K562 (cell line): ENCODE results near the gene SPDYE4. TPM values are rescaled to one million over a fixed set of nuclear protein-coding genes. Genes with fewer than 3 reads are reported as not detected.

ENCODE experiments used
- ATAC-seq: fragments of 200-7000 bp; cut with Tn5 transposase; 3 replicates; pipeline ENCODE4 v1.9.1; 2020; ENCODE audit warnings: moderate library complexity
- BruUV-seq: library from RNA; stranded (reverse); fragments of 400-500 nt; replicated peaks from 2 replicates; lab custom pipeline; 2021; lab: Mats Ljungman, UMichigan
- CTCF ChIA-PET: fragments of 300-600 bp; formaldehyde crosslinking; extraction: SDS; loops from one replicate; lab custom pipeline; 2021; ENCODE audit warnings: low intra/inter-chr PET ratio; lab: Yijun Ruan, JAX
- POLR2A ChIA-PET: fragments of 300-600, 350-650 bp; sonication (Branson Sonifier 250); formaldehyde crosslinking; extraction: SDS; loops from one replicate; lab custom pipeline; 2021; ENCODE audit warnings: antibody characterized with exemption, inconsistent platforms; lab: Yijun Ruan, JAX
- DNase-seq, 4 experiments: peaks; one replicate each; pipeline versions ENCODE4 v3.0.0 to v3.0.0-alpha.2; 2011 to 2018; ENCODE audit warnings: low spot score in 3 of 4, mixed read lengths in 3 of 4; ENCODE audit errors: extremely low read depth in 1 of 4
- FAIRE-seq: peaks from 2 replicates; lab custom pipeline; 2011; peaks lifted over from hg19 to GRCh38; lab: Jason Lieb, UNC
- H2AFZ ChIP-seq: 2 replicates; pipeline ENCODE4 v1.6.0; 2011; ENCODE audit warnings: low read depth, low read length, control low read depth, inconsistent platforms
- H3K27ac ChIP-seq: fragments of 200-600 bp; 3 replicates; pipeline ENCODE4 v1.8.0; 2011; ENCODE audit warnings: low read depth, mild to moderate bottlenecking, control low read depth, inconsistent platforms, low read length, moderate library complexity, mixed read lengths; ENCODE audit errors: extremely low read depth
- H3K27me3 ChIP-seq, 2 experiments: fragments of 300-600 bp in 1 of 2; 2 replicates in 1 of 2; 3 replicates in 1 of 2; pipeline versions ENCODE4 v1.6.0 to v1.8.0; 2011; ENCODE audit warnings: inconsistent platforms in 2 of 2, low read length in 2 of 2, mild to moderate bottlenecking in 1 of 2, mixed read lengths in 1 of 2, moderate library complexity in 1 of 2; ENCODE audit not compliant: control insufficient read depth in 2 of 2, insufficient read depth in 2 of 2
- H3K36me3 ChIP-seq: fragments of 300-600 bp; 3 replicates; pipeline ENCODE4 v1.8.0; 2011; ENCODE audit warnings: mild to moderate bottlenecking, low read length, inconsistent platforms; ENCODE audit not compliant: control insufficient read depth, insufficient read depth
- H3K4me1 ChIP-seq, 2 experiments: fragments of 200-600 bp in 1 of 2; replicated peaks in 1 of 2; 2 replicates in 1 of 2; 3 replicates in 1 of 2; pipeline versions ENCODE4 v1.5.1 to v1.8.0; 2011; ENCODE audit warnings: inconsistent platforms in 2 of 2, low read length in 2 of 2, mild to moderate bottlenecking in 1 of 2, mixed read lengths in 1 of 2, moderate library complexity in 1 of 2; ENCODE audit not compliant: control insufficient read depth in 2 of 2, insufficient read depth in 2 of 2
- H3K4me2 ChIP-seq: 2 replicates; pipeline ENCODE4 v1.6.1; 2011; ENCODE audit warnings: low read length, control low read depth, inconsistent platforms, mixed read lengths; ENCODE audit not compliant: insufficient read depth
- H3K4me3 ChIP-seq: fragments of 200-600 bp; sonication (generic), shearing (Covaris generic); 2 replicates; pipeline ENCODE4 v1.5.1; 2016; ENCODE audit warnings: control low read depth, inconsistent platforms
- H3K79me2 ChIP-seq: fragments of 200-600 bp; 3 replicates; pipeline ENCODE4 v1.8.0; 2011; ENCODE audit warnings: low read length, inconsistent platforms; ENCODE audit not compliant: control insufficient read depth, insufficient read depth
- H3K9ac ChIP-seq, 2 experiments: 2 replicates each; pipeline versions ENCODE4 v1.6.0 to v1.6.1; 2011; ENCODE audit warnings: low read depth in 2 of 2, low read length in 2 of 2, control low read depth in 1 of 2, inconsistent platforms in 1 of 2, mild to moderate bottlenecking in 1 of 2, mixed read lengths in 1 of 2; ENCODE audit not compliant: insufficient read depth in 1 of 2
- H3K9me1 ChIP-seq: one replicate; pipeline ENCODE4 v1.6.0; 2011; ENCODE audit warnings: inconsistent platforms, mild to moderate bottlenecking, low read length, moderate library complexity; ENCODE audit not compliant: control insufficient read depth, insufficient read depth
- H3K9me3 ChIP-seq: replicated peaks from 2 replicates; pipeline ENCODE4 v1.5.1; 2011; ENCODE audit warnings: low read depth, low read length, inconsistent platforms; ENCODE audit not compliant: control insufficient read depth, insufficient read depth
- H4K20me1 ChIP-seq: replicated peaks from 2 replicates; pipeline ENCODE4 v1.6.1; 2011; ENCODE audit warnings: low read length, inconsistent platforms, mixed read lengths; ENCODE audit not compliant: control insufficient read depth, insufficient read depth
- CHCHD3 ChIP-seq: fragments of 250-450 bp; sonication (Bioruptor Pico); IDR thresholded peaks from 2 replicates; pipeline ENCODE4 v2.1.2; 2022; ENCODE audit warnings: mild to moderate bottlenecking
- HNRNPH1 ChIP-seq: fragments of 200-400 bp; formaldehyde crosslinking; optimal IDR thresholded peaks from 2 replicates; pipeline ENCODE3; 2017; ENCODE audit warnings: low read depth, mild to moderate bottlenecking, low read length, moderate library complexity
- KHSRP ChIP-seq: fragments of 450-650 bp; IDR thresholded peaks from 2 replicates; pipeline ENCODE4 v1.6.1; 2017
- PHTF2 ChIP-seq: fragments of 250-450 bp; sonication (Bioruptor Pico); IDR thresholded peaks from 2 replicates; pipeline ENCODE4 v1.5.0; 2021; ENCODE audit warnings: mild to moderate bottlenecking
- ZNF778 ChIP-seq: fragments of 450-650 bp; formaldehyde crosslinking; IDR thresholded peaks from 2 replicates; pipeline ENCODE4 v1.4.0; 2020; ENCODE audit warnings: mild to moderate bottlenecking, moderate library complexity
- WGBS: fragments of 100-300 bp; shearing (Covaris generic); methylation state at CpG from one replicate; pipeline ENCODE4 v1.1.6; 2016; ENCODE audit warnings: low coverage, mixed read lengths; ENCODE audit not compliant: insufficient coverage; ENCODE audit errors: missing lambda C conversion rate; 5-methylcytosine and 5-hydroxymethylcytosine counted together
- in situ Hi-C: fragments of 300-500 bp; cut with MboI; formaldehyde crosslinking; loops from 4 replicates; pipeline ENCODE4 v1.15.0; 2018; ENCODE audit warnings: inconsistent platforms, mixed read lengths
- intact Hi-C: fragments of 100-400 bp; cut with micrococcal nuclease; formaldehyde crosslinking; loops from 2 replicates; pipeline ENCODE4 v1.14.2; 2022
- polyA plus RNA-seq, 8 experiments: library from polyadenylated mRNA; depleted of rRNA in 4 of 8; stranded (reverse) in 5 of 8; unstranded in 3 of 8; fragments of >200 nt; fragmentation: Nextera tagmentation in 2 of 8; fragmentation: Illumina TruSeq in 1 of 8; extraction: Ambion mirVana in 2 of 8; extraction: Trizol in 1 of 8; gene quantifications; 2 replicates each; pipeline versions ENCODE4 v1.2.1 to v1.2.3, GENCODE V29; 2011 to 2014; ENCODE audit warnings: inconsistent platforms in 1 of 8, missing spikeins in 1 of 8
- total RNA-seq, 7 experiments: library from RNA; depleted of rRNA in 6 of 7; stranded (reverse); fragments of >200 nt in 6 of 7; fragmentation: Illumina TruSeq in 2 of 7; extraction: Trizol in 2 of 7; gene quantifications; 2 replicates each; pipeline versions ENCODE4 v1.2.1 to v1.2.3, GENCODE V29; 2011 to 2021; ENCODE audit warnings: low replicate concordance in 1 of 7
- TF ChIP-seq, protein P1 (sequence below): fragments of 450-650 bp; IDR thresholded peaks from one replicate; pipeline ENCODE4 v1.6.1; 2018; ENCODE audit warnings: mild to moderate bottlenecking, moderate library complexity; ENCODE audit not compliant: partially characterized antibody

SPDYE4 gene
- total and polyA plus RNA-seq, 9 of the 15 experiments (the other 6 are each of a cell fraction or from before 2014, with no cell fraction given): not detected

DNA sequence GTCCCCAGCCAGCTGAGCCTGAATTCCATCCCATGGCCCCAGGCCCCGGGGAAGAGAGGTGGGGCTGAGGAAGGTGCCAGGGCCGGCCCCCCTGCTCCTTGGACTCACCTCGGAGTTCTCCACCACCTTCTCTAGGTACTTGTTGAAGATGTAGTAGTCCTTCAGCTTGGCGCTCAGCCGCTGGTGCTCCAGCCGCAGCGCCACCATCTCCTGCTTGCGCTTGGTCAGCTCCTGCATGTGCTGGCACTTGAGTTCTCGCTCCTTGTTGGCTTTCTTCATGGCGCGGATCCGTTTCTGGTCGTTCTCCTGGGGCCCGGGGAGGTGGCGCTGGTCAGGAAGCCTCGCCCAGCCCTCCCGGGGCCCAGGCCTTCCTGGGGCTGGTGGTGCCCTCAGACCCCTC is 17.0 kb downstream of the SPDYE4 start:
- CTCF ChIA-PET: no interaction called here
- peaks cover 0 to 14% of the 10 kb centered on the region in 2 experiments; a peak in 3 of 5 replicates for H3K4me1 ChIP-seq
- no peak for TF ChIP-seq CHCHD3 (CRISPR knock-in tag)
- TF ChIP-seq KHSRP: no peak
- TF ChIP-seq ZNF778 (CRISPR knock-in tag): no peak
- TF ChIP-seq PHTF2 (CRISPR knock-in tag): no peak
- TF ChIP-seq, protein P1, sequence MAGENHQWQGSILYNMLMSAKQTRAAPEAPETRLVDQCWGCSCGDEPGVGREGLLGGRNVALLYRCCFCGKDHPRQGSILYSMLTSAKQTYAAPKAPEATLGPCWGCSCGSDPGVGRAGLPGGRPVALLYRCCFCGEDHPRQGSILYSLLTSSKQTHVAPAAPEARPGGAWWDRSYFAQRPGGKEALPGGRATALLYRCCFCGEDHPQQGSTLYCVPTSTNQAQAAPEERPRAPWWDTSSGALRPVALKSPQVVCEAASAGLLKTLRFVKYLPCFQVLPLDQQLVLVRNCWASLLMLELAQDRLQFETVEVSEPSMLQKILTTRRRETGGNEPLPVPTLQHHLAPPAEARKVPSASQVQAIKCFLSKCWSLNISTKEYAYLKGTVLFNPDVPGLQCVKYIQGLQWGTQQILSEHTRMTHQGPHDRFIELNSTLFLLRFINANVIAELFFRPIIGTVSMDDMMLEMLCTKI: no peak
- TF ChIP-seq HNRNPH1: no peak
- TF ChIP-seq, all 486 proteins: peak for 0
- Histone ChIP-seq H3K9ac (no peak overlapping the region), H3K4me2 (no peak overlapping the region), H3K36me3 (no peaks in the 10 kb centered on the region), H3K27ac (no peak overlapping the region), H3K9me3 (no peaks in the 10 kb centered on the region), H3K27me3 (peaks cover 0 to 18% of the 10 kb centered on the region in 2 experiments; a peak in 3 of 5 replicates), H3K9me1 (no peaks in the 10 kb centered on the region), H3K4me3 (no peak overlapping the region), H4K20me1 (no peaks in the 10 kb centered on the region), H2AFZ (no peak overlapping the region), H3K79me2 (no peaks in the 10 kb centered on the region)
- WGBS: 18% methylated on average over 7 of the region's 17 CpGs
- DNase-seq (no peak), ATAC-seq (no peak), FAIRE-seq (no peak)
- no TSS peak for BruUV-seq
- intact Hi-C loops (loop anchor here (10.0 kb wide), 3 partner anchors 153 to 327 kb away; no protein-coding TSS in a partner anchor), in situ Hi-C loops (no loop called here)
- POLR2A ChIA-PET: interaction anchor here (0.6 to 0.7 kb wide), 2 partner anchors 181 to 1169 kb away, joined by 3 read pairs; no protein-coding TSS in a partner anchor
